K562 (cell line): ENCODE measurements around the gene SLC5A11. TPM values are rescaled to one million over a fixed set of nuclear protein-coding genes. Genes with fewer than 3 reads are reported as not detected.
A peak's percentile ranks its signal among the peaks of the same experiment; 100 is the strongest.

Experiments
- ATAC-seq: fragments of 200-7000 bp; cut with Tn5 transposase; 3 replicates; pipeline ENCODE4 v1.9.1; 2020; ENCODE audit warnings: moderate library complexity
- BruUV-seq: library from RNA; stranded (reverse); fragments of 400-500 nt; replicated peaks from 2 replicates; lab custom pipeline; 2021; lab: Mats Ljungman, UMichigan
- CTCF ChIA-PET: fragments of 300-600 bp; formaldehyde crosslinking; extraction: SDS; loops from one replicate; lab custom pipeline; 2021; ENCODE audit warnings: low intra/inter-chr PET ratio; lab: Yijun Ruan, JAX
- POLR2A ChIA-PET: fragments of 300-600, 350-650 bp; sonication (Branson Sonifier 250); formaldehyde crosslinking; extraction: SDS; loops from one replicate; lab custom pipeline; 2021; ENCODE audit warnings: antibody characterized with exemption, inconsistent platforms; lab: Yijun Ruan, JAX
- DNase-seq, 4 experiments: peaks; one replicate each; pipeline versions ENCODE4 v3.0.0 to v3.0.0-alpha.2; 2011 to 2018; ENCODE audit warnings: low spot score in 3 of 4, mixed read lengths in 3 of 4; ENCODE audit errors: extremely low read depth in 1 of 4
- FAIRE-seq: peaks from 2 replicates; lab custom pipeline; 2011; peaks lifted over from hg19 to GRCh38; lab: Jason Lieb, UNC
- H2AFZ ChIP-seq: 2 replicates; pipeline ENCODE4 v1.6.0; 2011; ENCODE audit warnings: low read depth, low read length, control low read depth, inconsistent platforms
- H3K27ac ChIP-seq: fragments of 200-600 bp; 3 replicates; pipeline ENCODE4 v1.8.0; 2011; ENCODE audit warnings: low read depth, mild to moderate bottlenecking, control low read depth, inconsistent platforms, low read length, moderate library complexity, mixed read lengths; ENCODE audit errors: extremely low read depth
- H3K27me3 ChIP-seq, 2 experiments: fragments of 300-600 bp in 1 of 2; 2 replicates in 1 of 2; 3 replicates in 1 of 2; pipeline versions ENCODE4 v1.6.0 to v1.8.0; 2011; ENCODE audit warnings: inconsistent platforms in 2 of 2, low read length in 2 of 2, mild to moderate bottlenecking in 1 of 2, mixed read lengths in 1 of 2, moderate library complexity in 1 of 2; ENCODE audit not compliant: control insufficient read depth in 2 of 2, insufficient read depth in 2 of 2
- H3K36me3 ChIP-seq: fragments of 300-600 bp; 3 replicates; pipeline ENCODE4 v1.8.0; 2011; ENCODE audit warnings: mild to moderate bottlenecking, low read length, inconsistent platforms; ENCODE audit not compliant: control insufficient read depth, insufficient read depth
- H3K4me1 ChIP-seq, 2 experiments: fragments of 200-600 bp in 1 of 2; replicated peaks in 1 of 2; 2 replicates in 1 of 2; 3 replicates in 1 of 2; pipeline versions ENCODE4 v1.5.1 to v1.8.0; 2011; ENCODE audit warnings: inconsistent platforms in 2 of 2, low read length in 2 of 2, mild to moderate bottlenecking in 1 of 2, mixed read lengths in 1 of 2, moderate library complexity in 1 of 2; ENCODE audit not compliant: control insufficient read depth in 2 of 2, insufficient read depth in 2 of 2
- H3K4me2 ChIP-seq: 2 replicates; pipeline ENCODE4 v1.6.1; 2011; ENCODE audit warnings: low read length, control low read depth, inconsistent platforms, mixed read lengths; ENCODE audit not compliant: insufficient read depth
- H3K4me3 ChIP-seq: fragments of 200-600 bp; sonication (generic), shearing (Covaris generic); 2 replicates; pipeline ENCODE4 v1.5.1; 2016; ENCODE audit warnings: control low read depth, inconsistent platforms
- H3K79me2 ChIP-seq: fragments of 200-600 bp; 3 replicates; pipeline ENCODE4 v1.8.0; 2011; ENCODE audit warnings: low read length, inconsistent platforms; ENCODE audit not compliant: control insufficient read depth, insufficient read depth
- H3K9ac ChIP-seq, 2 experiments: 2 replicates each; pipeline versions ENCODE4 v1.6.0 to v1.6.1; 2011; ENCODE audit warnings: low read depth in 2 of 2, low read length in 2 of 2, control low read depth in 1 of 2, inconsistent platforms in 1 of 2, mild to moderate bottlenecking in 1 of 2, mixed read lengths in 1 of 2; ENCODE audit not compliant: insufficient read depth in 1 of 2
- H3K9me1 ChIP-seq: one replicate; pipeline ENCODE4 v1.6.0; 2011; ENCODE audit warnings: inconsistent platforms, mild to moderate bottlenecking, low read length, moderate library complexity; ENCODE audit not compliant: control insufficient read depth, insufficient read depth
- H3K9me3 ChIP-seq: replicated peaks from 2 replicates; pipeline ENCODE4 v1.5.1; 2011; ENCODE audit warnings: low read depth, low read length, inconsistent platforms; ENCODE audit not compliant: control insufficient read depth, insufficient read depth
- H4K20me1 ChIP-seq: replicated peaks from 2 replicates; pipeline ENCODE4 v1.6.1; 2011; ENCODE audit warnings: low read length, inconsistent platforms, mixed read lengths; ENCODE audit not compliant: control insufficient read depth, insufficient read depth
- ARID2 ChIP-seq: fragments of 450-650 bp; IDR thresholded peaks from 2 replicates; pipeline ENCODE4 v1.6.1; 2017; ENCODE audit warnings: antibody characterized with exemption, mild to moderate bottlenecking
- BCOR ChIP-seq: fragments of 450-650 bp; IDR thresholded peaks from 2 replicates; pipeline ENCODE4 v1.6.1; 2016
- CC2D1A ChIP-seq: fragments of 450-650 bp; IDR thresholded peaks from 2 replicates; pipeline ENCODE4 v1.6.1; 2017; ENCODE audit warnings: mild to moderate bottlenecking
- EHMT2 ChIP-seq: fragments of 450-650 bp; IDR thresholded peaks from 2 replicates; pipeline ENCODE4 v1.6.1; 2018; ENCODE audit warnings: antibody characterized with exemption
- FOXA3 ChIP-seq, 2 experiments: fragments of 450-650 bp in 1 of 2; sonication (generic) in 1 of 2; formaldehyde crosslinking; IDR thresholded peaks in 1 of 2; conservative IDR thresholded peaks in 1 of 2; 2 replicates each; pipeline versions ENCODE4 v1.4.0 to v1.8.0; 2020 to 2022; ENCODE audit warnings: mild to moderate bottlenecking in 2 of 2, missing genetic modification reagents in 1 of 2
- FOXK2 ChIP-seq, 2 experiments: fragments of 450-650 bp; IDR thresholded peaks in 1 of 2; conservative IDR thresholded peaks in 1 of 2; 2 replicates each; pipeline ENCODE4 v1.6.1; 2016; ENCODE audit warnings: low read depth in 2 of 2, mild to moderate bottlenecking in 1 of 2
- HDAC1 ChIP-seq, 2 experiments: fragments of 450-650 bp; IDR thresholded peaks; 2 replicates each; pipeline ENCODE4 v1.6.1; 2016 to 2017; ENCODE audit warnings: inconsistent platforms in 1 of 2, mild to moderate bottlenecking in 1 of 2, moderate library complexity in 1 of 2
- MCM3 ChIP-seq: fragments of 450-650 bp; IDR thresholded peaks from 2 replicates; pipeline ENCODE4 v1.6.1; 2016
- MEIS2 ChIP-seq: fragments of 450-650 bp; IDR thresholded peaks from 2 replicates; pipeline ENCODE4 v1.6.1; 2014; ENCODE audit warnings: mild to moderate bottlenecking; ENCODE audit not compliant: partially characterized antibody
- NRF1 ChIP-seq, 2 experiments: fragments of 450-650 bp; IDR thresholded peaks in 1 of 2; conservative IDR thresholded peaks in 1 of 2; 2 replicates each; pipeline ENCODE4 v1.6.1; 2014; ENCODE audit warnings: mild to moderate bottlenecking in 2 of 2
- SOX6 ChIP-seq: fragments of 450-650 bp; IDR thresholded peaks from 2 replicates; pipeline ENCODE4 v1.6.1; 2014; ENCODE audit warnings: mild to moderate bottlenecking
- STAG1 ChIP-seq: sonication (generic); formaldehyde crosslinking; IDR thresholded peaks from 2 replicates; pipeline ENCODE4 v1.5.0; 2020; ENCODE audit warnings: missing genetic modification reagents, borderline replicate concordance
- STAT5A ChIP-seq: IDR thresholded peaks from 2 replicates; pipeline ENCODE4 v1.6.1; 2012; ENCODE audit warnings: low read length, inconsistent platforms, borderline replicate concordance
- ZFX ChIP-seq: sonication (generic); formaldehyde crosslinking; IDR thresholded peaks from 2 replicates; pipeline ENCODE4 v1.8.0; 2022; ENCODE audit warnings: mild to moderate bottlenecking, missing genetic modification reagents, moderate library complexity
- ZNF121 ChIP-seq: sonication (generic); formaldehyde crosslinking; conservative IDR thresholded peaks from 2 replicates; pipeline ENCODE4 v1.8.0; 2022; ENCODE audit warnings: missing genetic modification reagents
- ZNF134 ChIP-seq: fragments of 250-450 bp; sonication (Bioruptor Pico); conservative IDR thresholded peaks from 2 replicates; pipeline ENCODE4 v1.4.0; 2020
- ZNF24 ChIP-seq: fragments of 450-650 bp; IDR thresholded peaks from 2 replicates; pipeline ENCODE4 v1.6.1; 2016
- ZNF668 ChIP-seq: fragments of 250-450 bp; sonication (Bioruptor Pico); IDR thresholded peaks from 2 replicates; pipeline ENCODE4 v1.8.0; 2022; ENCODE audit warnings: mild to moderate bottlenecking, inconsistent platforms
- WGBS: fragments of 100-300 bp; shearing (Covaris generic); methylation state at CpG from one replicate; pipeline ENCODE4 v1.1.6; 2016; ENCODE audit warnings: low coverage, mixed read lengths; ENCODE audit not compliant: insufficient coverage; ENCODE audit errors: missing lambda C conversion rate; 5-methylcytosine and 5-hydroxymethylcytosine counted together
- in situ Hi-C: fragments of 300-500 bp; cut with MboI; formaldehyde crosslinking; loops from 4 replicates; pipeline ENCODE4 v1.15.0; 2018; ENCODE audit warnings: inconsistent platforms, mixed read lengths
- intact Hi-C: fragments of 100-400 bp; cut with micrococcal nuclease; formaldehyde crosslinking; loops from 2 replicates; pipeline ENCODE4 v1.14.2; 2022
- polyA plus RNA-seq, 8 experiments: library from polyadenylated mRNA; depleted of rRNA in 4 of 8; stranded (reverse) in 5 of 8; unstranded in 3 of 8; fragments of >200 nt; fragmentation: Nextera tagmentation in 2 of 8; fragmentation: Illumina TruSeq in 1 of 8; extraction: Ambion mirVana in 2 of 8; extraction: Trizol in 1 of 8; gene quantifications; 2 replicates each; pipeline versions ENCODE4 v1.2.1 to v1.2.3, GENCODE V29; 2011 to 2014; ENCODE audit warnings: inconsistent platforms in 1 of 8, missing spikeins in 1 of 8
- total RNA-seq, 7 experiments: library from RNA; depleted of rRNA in 6 of 7; stranded (reverse); fragments of >200 nt in 6 of 7; fragmentation: Illumina TruSeq in 2 of 7; extraction: Trizol in 2 of 7; gene quantifications; 2 replicates each; pipeline versions ENCODE4 v1.2.1 to v1.2.3, GENCODE V29; 2011 to 2021; ENCODE audit warnings: low replicate concordance in 1 of 7
- TF ChIP-seq, protein P1 (sequence below): IDR thresholded peaks from 2 replicates; pipeline ENCODE4 v1.6.1; 2011; ENCODE audit warnings: borderline replicate concordance, low read depth, mild to moderate bottlenecking, moderate library complexity, low read length; ENCODE audit not compliant: insufficient read depth, poor library complexity, severe bottlenecking

SLC5A11 gene
- total and polyA plus RNA-seq, 9 of the 15 experiments (the other 6 are each of a cell fraction or from before 2014, with no cell fraction given): 0.04 to 0.25 (median 0.11) TPM; not detected in 3

DNA sequence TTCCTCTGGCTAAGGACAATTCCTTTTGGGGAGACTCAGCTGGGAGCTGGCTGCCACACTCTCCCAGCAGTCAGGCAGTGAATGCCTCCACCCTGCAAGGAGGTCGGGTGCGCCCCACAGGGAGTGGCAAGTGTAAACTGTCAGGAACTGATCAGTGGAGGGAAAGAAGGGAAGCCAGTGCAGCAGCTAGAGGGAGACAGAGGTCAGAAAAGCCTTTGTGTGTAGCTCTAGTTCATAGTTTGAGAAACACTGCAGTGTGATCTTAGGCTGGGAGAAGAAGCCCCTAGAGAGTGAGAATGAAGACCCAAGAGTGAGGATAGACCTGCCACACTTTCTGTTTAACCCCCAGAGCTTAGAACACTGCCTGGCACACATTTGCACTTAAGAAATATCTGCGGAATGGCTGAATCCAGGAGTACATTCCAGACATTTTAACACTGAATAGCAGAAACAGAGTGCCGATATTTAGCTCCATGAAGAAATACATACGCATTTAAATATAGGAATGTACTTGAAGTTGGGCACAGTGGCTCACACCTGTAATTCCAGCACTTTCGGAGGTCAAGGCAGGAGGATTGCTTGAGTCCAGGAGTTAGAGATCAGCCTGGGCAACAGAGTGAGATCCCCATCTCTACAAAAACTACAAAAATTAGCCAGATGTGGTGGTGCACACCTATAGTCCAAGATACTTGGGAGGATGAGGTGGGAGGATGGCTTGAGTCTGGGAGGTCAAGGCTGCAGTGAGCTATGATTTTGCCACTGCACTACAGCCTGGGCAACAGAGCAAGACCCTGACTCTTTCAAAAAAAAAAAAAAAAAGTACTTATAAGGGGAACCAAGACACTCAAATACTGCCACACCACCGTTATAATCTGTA lies 11.1 kb upstream of the SLC5A11 start:
- H3K4me2 ChIP-seq: no peak overlapping the region
- intact Hi-C loops: loop anchor here (2.0 to 10.0 kb wide), 2 partner anchors 272 to 390 kb away; no protein-coding TSS in a partner anchor
- TF ChIP-seq, protein P1, sequence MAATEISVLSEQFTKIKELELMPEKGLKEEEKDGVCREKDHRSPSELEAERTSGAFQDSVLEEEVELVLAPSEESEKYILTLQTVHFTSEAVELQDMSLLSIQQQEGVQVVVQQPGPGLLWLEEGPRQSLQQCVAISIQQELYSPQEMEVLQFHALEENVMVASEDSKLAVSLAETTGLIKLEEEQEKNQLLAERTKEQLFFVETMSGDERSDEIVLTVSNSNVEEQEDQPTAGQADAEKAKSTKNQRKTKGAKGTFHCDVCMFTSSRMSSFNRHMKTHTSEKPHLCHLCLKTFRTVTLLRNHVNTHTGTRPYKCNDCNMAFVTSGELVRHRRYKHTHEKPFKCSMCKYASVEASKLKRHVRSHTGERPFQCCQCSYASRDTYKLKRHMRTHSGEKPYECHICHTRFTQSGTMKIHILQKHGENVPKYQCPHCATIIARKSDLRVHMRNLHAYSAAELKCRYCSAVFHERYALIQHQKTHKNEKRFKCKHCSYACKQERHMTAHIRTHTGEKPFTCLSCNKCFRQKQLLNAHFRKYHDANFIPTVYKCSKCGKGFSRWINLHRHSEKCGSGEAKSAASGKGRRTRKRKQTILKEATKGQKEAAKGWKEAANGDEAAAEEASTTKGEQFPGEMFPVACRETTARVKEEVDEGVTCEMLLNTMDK: peak; percentile 28
- 0 out of 2 replicates have a peak, but pooled peaks have one; percentile 56 for TF ChIP-seq ZNF134 (CRISPR knock-in tag)
- TF ChIP-seq ARID2: peak; percentile 86; the same call in 1 of the 2 replicates
- TF ChIP-seq ZNF121 (CRISPR knock-in tag): peak; percentile 92
- TF ChIP-seq NRF1 (conservative IDR thresholded peaks at IDR 0.05 in 1 of 2, IDR thresholded peaks at IDR 0.05 in 1 of 2): 0 out of 4 replicates have a peak, but pooled peaks of 1 of the 2 experiments have one; percentile 23
- 0 out of 4 replicates have a peak, but pooled peaks of 1 of the 2 experiments have one; percentile 23 for TF ChIP-seq FOXK2 (conservative IDR thresholded peaks at IDR 0.05 in 1 of 2, IDR thresholded peaks at IDR 0.05 in 1 of 2; ENCODE audit: low read depth in 2 of 2)
- no peak for TF ChIP-seq ZNF668
- TF ChIP-seq ZNF24: 0 out of 2 replicates have a peak, but pooled peaks have one; percentile 8
- 0 out of 2 replicates have a peak, but pooled peaks have one; percentile 9 for TF ChIP-seq MCM3
- TF ChIP-seq BCOR: 0 out of 2 replicates have a peak, but pooled peaks have one; percentile 11
- no peak for TF ChIP-seq ZFX
- TF ChIP-seq STAT5A: no peak
- TF ChIP-seq EHMT2: 0 out of 2 replicates have a peak, but pooled peaks have one; percentile 38
- TF ChIP-seq HDAC1 (IDR thresholded peaks at IDR 0.05): 0 out of 4 replicates have a peak, but pooled peaks of 1 of the 2 experiments have one; percentile 27
- peak; percentile 20; the same call in 1 of the 2 replicates for TF ChIP-seq STAG1 (CRISPR knock-in tag)
- TF ChIP-seq MEIS2: peak; percentile 39
- 0 out of 2 replicates have a peak, but pooled peaks have one; percentile 12 for TF ChIP-seq SOX6
- no peak for TF ChIP-seq FOXA3 (CRISPR knock-in tag; conservative IDR thresholded peaks at IDR 0.05 in 1 of 2, IDR thresholded peaks at IDR 0.05 in 1 of 2)
- peak; percentile 54; the same call in 1 of the 2 replicates for TF ChIP-seq CC2D1A

More for the DNA sequence above, 11.1 kb upstream of the SLC5A11 start:
- Histone ChIP-seq H3K79me2 (no peaks in the 10 kb centered on the region), H3K27me3 (no peaks in the 10 kb centered on the region), H3K4me3 (no peak overlapping the region), H2AFZ (peak overlapping the region; percentile 69), H3K4me1 (peaks cover 15 to 19% of the 10 kb centered on the region in 2 experiments), H3K9me3 (no peaks in the 10 kb centered on the region), H3K9ac (peak overlapping the region in 1 of 2 experiments; percentile 6; a peak in 1 of 4 replicates), H3K27ac (no peak overlapping the region), H3K9me1 (no peaks in the 10 kb centered on the region), H3K36me3 (no peaks in the 10 kb centered on the region; the same call in 2 of the 3 replicates), H4K20me1 (no peaks in the 10 kb centered on the region)
- POLR2A ChIA-PET: interaction anchor here (1.2 kb wide), 1 partner anchor 12 kb away, joined by 3 read pairs; no protein-coding TSS in a partner anchor
- 31% methylated on average over 7 of the region's 7 CpGs for WGBS
- in situ Hi-C loops: loop anchor here (10.0 kb wide), 1 partner anchor 390 kb away; no protein-coding TSS in a partner anchor
- CTCF ChIA-PET: interaction anchor here (0.5 to 0.6 kb wide), 2 partner anchors 72 to 250 kb away, joined by 3 read pairs; no protein-coding TSS in a partner anchor
- BruUV-seq: no TSS peak
- peak; percentile 50 to 80 (median 62) for DNase-seq
- peak; percentile 82 for FAIRE-seq
- peak; percentile 89 for ATAC-seq
